GM10266 (cell line): ENCODE measurements around the gene MRI1.

Experiments used
- DNase-seq: peaks from one replicate; pipeline ENCODE4 v3.0.0; 2012; ENCODE audit errors: extremely low spot score
- CTCF ChIP-seq: IDR thresholded peaks from 2 replicates; pipeline ENCODE4 v1.5.1; 2012; ENCODE audit warnings: mild to moderate bottlenecking, low read depth; ENCODE audit not compliant: control insufficient read depth, insufficient read depth; ENCODE audit errors: missing control alignments

MRI1 gene

GRCh38 chr19:13817018-13817614 is 52.8 kb downstream of the MRI1 start:
- DNase-seq, result no peak

GRCh38 chr19:13817615-13818371 is 53.5 kb downstream of the MRI1 start:
- no peak for TF ChIP-seq CTCF
- DNase-seq, result no peak

More at GRCh38 chr19:13817018-13817614, 52.8 kb downstream of the MRI1 start:
- TF ChIP-seq CTCF, result no peak

- no peak for TF ChIP-seq CTCF
- DNase-seq, result no peak
Measured at GRCh38 chr19:13819238-13819637, 54.9 kb downstream of the MRI1 start.

- DNase-seq, result no peak
- TF ChIP-seq CTCF, result no peak
Measured at GRCh38 chr19:13821292-13821691, 57.0 kb downstream of the MRI1 start.

GRCh38 chr19:13823256-13823655 is 58.9 kb downstream of the MRI1 start:
- DNase-seq, result no peak
- no peak for TF ChIP-seq CTCF
